Measurements from ENCODE around the gene HNMT. TPM values are rescaled to one million over a fixed set of nuclear protein-coding genes. Genes with fewer than 3 reads are reported as not detected.
"Not testable (repeated sequence)": the region's sequence is repeated elsewhere in the genome, so short reads cannot be mapped to it uniquely, and the experiment has no call there.

The HNMT gene
- total RNA-seq, 3 donors from 2014 or later (not counting 1 experiment from before 2014, with no cell fraction given), result 1.1 to 2.1 (median 1.5) TPM

DNA sequence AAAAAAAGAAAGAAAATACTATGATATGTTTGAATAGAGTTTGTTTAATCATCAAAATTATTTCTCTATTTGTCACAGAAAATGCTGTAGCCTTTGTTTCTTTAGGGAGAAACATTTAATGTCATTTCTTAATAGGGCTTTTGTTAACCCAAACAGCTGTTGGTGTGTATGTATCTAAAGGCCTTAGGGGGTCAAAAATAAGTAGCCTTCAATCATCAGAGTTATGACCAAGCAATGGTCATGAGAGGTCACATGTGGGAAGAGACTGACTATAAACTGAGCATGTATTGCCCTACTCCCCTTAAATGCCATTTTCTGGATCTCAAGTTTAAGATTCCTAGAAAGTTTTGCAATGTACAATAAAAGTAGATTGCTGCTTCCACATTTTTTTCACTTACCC lies 22.7 kb downstream of the HNMT start:
- TF ChIP-seq CTCF (IDR thresholded peaks at IDR 0.05), result no peak
- H3K36me3 Mint-ChIP-seq, result no peaks in the 10 kb centered on the region
- ATAC-seq, result no peak
- Histone ChIP-seq H3K9me3 (ENCODE audit: control insufficient read depth, insufficient read depth, low read length) (peaks cover 4% of the 10 kb centered on the region), H3K36me3 (ENCODE audit: control insufficient read depth, insufficient read depth, low read length) (no peaks in the 10 kb centered on the region), H3K4me3 (ENCODE audit: low read length) (no peak overlapping the region), H3K27me3 (ENCODE audit: control insufficient read depth, insufficient read depth, low read length) (no peaks in the 10 kb centered on the region), H3K4me1 (ENCODE audit: control insufficient read depth, insufficient read depth, low read length) (no peaks in the 10 kb centered on the region), H3K27ac (ENCODE audit: low read length) (no peak overlapping the region)
- intact Hi-C loops (cut with micrococcal nuclease), result no loop called here
- no peak overlapping the region for H3K27ac Mint-ChIP-seq
- H3K4me1 Mint-ChIP-seq, result no peaks in the 10 kb centered on the region
- H3K9me3 Mint-ChIP-seq, result peaks cover 9 to 10% of the 10 kb centered on the region in 2 donors
- H3K27me3 Mint-ChIP-seq (ENCODE audit: low read depth in 2 of 2), result no peaks in the 10 kb centered on the region
- no peak for DNase-seq
- H3K4me3 Mint-ChIP-seq, result no peak overlapping the region

GRCh38 chr2:137991078-137991477 lies 26.8 kb downstream of the HNMT start:
- no peak for TF ChIP-seq CTCF (IDR thresholded peaks at IDR 0.05)
- peaks cover 21 to 28% of the 10 kb centered on the region in 2 donors for H3K9me3 Mint-ChIP-seq
- Histone ChIP-seq H3K4me3 (ENCODE audit: low read length) (no peak overlapping the region), H3K27me3 (ENCODE audit: control insufficient read depth, insufficient read depth, low read length) (no peaks in the 10 kb centered on the region), H3K4me1 (ENCODE audit: control insufficient read depth, insufficient read depth, low read length) (no peaks in the 10 kb centered on the region), H3K36me3 (ENCODE audit: control insufficient read depth, insufficient read depth, low read length) (no peaks in the 10 kb centered on the region), H3K9me3 (ENCODE audit: control insufficient read depth, insufficient read depth, low read length) (peaks cover 11% of the 10 kb centered on the region), H3K27ac (ENCODE audit: low read length) (no peak overlapping the region)
- ATAC-seq, result no peak
- H3K4me1 Mint-ChIP-seq, result no peaks in the 10 kb centered on the region
- no peaks in the 10 kb centered on the region for H3K27me3 Mint-ChIP-seq (ENCODE audit: low read depth in 2 of 2)
- intact Hi-C loops (cut with micrococcal nuclease), result no loop called here
- no peak overlapping the region for H3K27ac Mint-ChIP-seq
- no peaks in the 10 kb centered on the region for H3K36me3 Mint-ChIP-seq
- H3K4me3 Mint-ChIP-seq, result no peak overlapping the region
- no peak for DNase-seq

GRCh38 chr2:137992039-137992646 lies 27.9 kb downstream of the HNMT start:
- TF ChIP-seq CTCF (IDR thresholded peaks at IDR 0.05), result no peak
- Histone ChIP-seq H3K27ac (ENCODE audit: low read length) (no peak overlapping the region), H3K9me3 (ENCODE audit: control insufficient read depth, insufficient read depth, low read length) (peaks cover 11% of the 10 kb centered on the region), H3K4me3 (ENCODE audit: low read length) (no peak overlapping the region), H3K36me3 (ENCODE audit: control insufficient read depth, insufficient read depth, low read length) (no peaks in the 10 kb centered on the region), H3K27me3 (ENCODE audit: control insufficient read depth, insufficient read depth, low read length) (no peaks in the 10 kb centered on the region), H3K4me1 (ENCODE audit: control insufficient read depth, insufficient read depth, low read length) (no peaks in the 10 kb centered on the region)
- 92% methylated on average over 6 of the region's 6 CpGs for WGBS (ENCODE audit: insufficient coverage)
- H3K27me3 Mint-ChIP-seq (ENCODE audit: low read depth in 2 of 2), result no peaks in the 10 kb centered on the region
- no peak for DNase-seq
- H3K4me3 Mint-ChIP-seq, result no peak overlapping the region
- no peaks in the 10 kb centered on the region for H3K4me1 Mint-ChIP-seq
- H3K9me3 Mint-ChIP-seq, result peaks cover 19 to 28% of the 10 kb centered on the region in 2 donors
- intact Hi-C loops (cut with micrococcal nuclease), result no loop called here
- no peak for ATAC-seq
- no peak overlapping the region for H3K27ac Mint-ChIP-seq
- no peaks in the 10 kb centered on the region for H3K36me3 Mint-ChIP-seq

DNA sequence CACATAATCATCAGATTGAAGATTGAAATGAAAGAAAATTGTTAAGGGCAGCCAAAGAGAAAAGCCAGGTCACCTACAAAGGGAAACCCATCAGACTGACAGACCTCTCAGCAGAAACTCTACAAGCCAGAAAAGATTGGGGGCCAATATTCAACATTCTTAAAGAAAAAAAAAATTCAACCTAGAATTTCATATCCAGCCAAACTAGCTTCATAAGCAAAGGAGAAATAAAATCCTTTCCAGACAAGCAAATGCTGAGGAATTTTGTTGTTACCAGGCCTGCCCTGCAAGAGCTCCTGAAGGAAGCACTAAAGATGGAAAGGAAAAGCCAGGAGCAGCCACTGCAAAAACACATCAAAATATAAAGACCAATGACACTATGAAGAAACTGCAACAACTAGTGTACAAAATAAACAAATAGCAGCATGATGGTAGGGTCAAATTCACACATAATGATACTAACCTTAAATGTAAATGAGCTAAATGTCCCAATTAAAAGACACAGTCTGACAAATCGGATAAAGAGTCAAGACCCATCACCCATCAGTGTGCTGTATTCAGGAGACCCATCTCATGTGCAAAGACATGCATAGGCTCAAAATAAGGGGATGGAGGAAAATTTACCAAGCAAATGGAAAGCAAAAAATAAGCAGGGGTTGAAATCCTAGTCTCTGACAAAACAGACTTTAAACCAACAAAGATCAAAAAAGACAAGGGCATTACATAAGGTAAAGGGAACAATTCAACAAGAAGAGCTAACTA lies 29.6 kb downstream of the HNMT start:
- not testable (repeated sequence) for DNase-seq
- whole genome bisulfite sequencing (ENCODE audit: insufficient coverage), result no CpG with 5 or more reads among the region's 1 CpG

GRCh38 chr2:137995368-137995767 lies 31.1 kb downstream of the HNMT start:
- H3K36me3 ChIP-seq (ENCODE audit: control insufficient read depth, insufficient read depth, low read length); H3K4me1 ChIP-seq (ENCODE audit: control insufficient read depth, insufficient read depth, low read length); H3K36me3 Mint-ChIP-seq; H3K27me3 ChIP-seq (ENCODE audit: control insufficient read depth, insufficient read depth, low read length); intact Hi-C loops (cut with micrococcal nuclease); H3K27ac ChIP-seq (ENCODE audit: low read length); H3K4me1 Mint-ChIP-seq; H3K4me3 Mint-ChIP-seq; ATAC-seq; DNase-seq; H3K4me3 ChIP-seq (ENCODE audit: low read length); H3K27ac Mint-ChIP-seq; H3K27me3 Mint-ChIP-seq (ENCODE audit: low read depth in 2 of 2): not testable (repeated sequence)
- WGBS (ENCODE audit: insufficient coverage), result 85% methylated on average over 2 of the region's 2 CpGs
- peaks cover 16 to 27% of the 10 kb centered on the region in 2 donors for H3K9me3 Mint-ChIP-seq
- H3K9me3 ChIP-seq (ENCODE audit: control insufficient read depth, insufficient read depth, low read length), result peaks cover 11% of the 10 kb centered on the region

More for the DNA sequence above, 29.6 kb downstream of the HNMT start:
- H3K4me3 Mint-ChIP-seq; H3K4me3 ChIP-seq (ENCODE audit: low read length); intact Hi-C loops (cut with micrococcal nuclease); H3K4me1 Mint-ChIP-seq; H3K27ac Mint-ChIP-seq; H3K36me3 Mint-ChIP-seq; H3K27me3 Mint-ChIP-seq (ENCODE audit: low read depth in 2 of 2); H3K4me1 ChIP-seq (ENCODE audit: control insufficient read depth, insufficient read depth, low read length); H3K27ac ChIP-seq (ENCODE audit: low read length); H3K27me3 ChIP-seq (ENCODE audit: control insufficient read depth, insufficient read depth, low read length); H3K36me3 ChIP-seq (ENCODE audit: control insufficient read depth, insufficient read depth, low read length); ATAC-seq: not testable (repeated sequence)
- peaks cover 11% of the 10 kb centered on the region for H3K9me3 ChIP-seq (ENCODE audit: control insufficient read depth, insufficient read depth, low read length)
- H3K9me3 Mint-ChIP-seq, result peaks cover 16 to 21% of the 10 kb centered on the region in 2 donors

GRCh38 chr2:137996158-137996557 lies 31.9 kb downstream of the HNMT start:
- ATAC-seq; H3K27me3 ChIP-seq (ENCODE audit: control insufficient read depth, insufficient read depth, low read length); H3K4me1 Mint-ChIP-seq; DNase-seq; H3K27ac Mint-ChIP-seq; H3K4me1 ChIP-seq (ENCODE audit: control insufficient read depth, insufficient read depth, low read length); H3K36me3 Mint-ChIP-seq; H3K27ac ChIP-seq (ENCODE audit: low read length); intact Hi-C loops (cut with micrococcal nuclease); H3K4me3 Mint-ChIP-seq; H3K36me3 ChIP-seq (ENCODE audit: control insufficient read depth, insufficient read depth, low read length); H3K4me3 ChIP-seq (ENCODE audit: low read length); H3K27me3 Mint-ChIP-seq (ENCODE audit: low read depth in 2 of 2): not testable (repeated sequence)
- peaks cover 16 to 27% of the 10 kb centered on the region in 2 donors for H3K9me3 Mint-ChIP-seq
- peaks cover 11% of the 10 kb centered on the region for H3K9me3 ChIP-seq (ENCODE audit: control insufficient read depth, insufficient read depth, low read length)
